B cell (primary cell): ENCODE measurements around the gene CDK13. TPM values are rescaled to one million over a fixed set of nuclear protein-coding genes. Genes with fewer than 3 reads are reported as not detected.
A peak's percentile ranks its signal among the peaks of the same experiment; 100 is the strongest.

Experiments used
- ATAC-seq: fragments of 200-7000 bp; cut with Tn5 transposase; one replicate; pipeline ENCODE4 v1.10.0; 2021; ENCODE audit warnings: low read depth, mild to moderate bottlenecking, moderate number of reproducible peaks, moderate library complexity
- CTCF ChIA-PET: fragments of 350-600 bp; sonication (Branson Sonifier 250); formaldehyde crosslinking; loops from one replicate; lab custom pipeline; 2021; ENCODE audit warnings: antibody characterized with exemption, inconsistent platforms; lab: Charles Lee
- POLR2A ChIA-PET: fragments of 350-600 bp; sonication (Branson Sonifier 250); formaldehyde crosslinking; loops from one replicate; lab custom pipeline; 2021; ENCODE audit warnings: antibody characterized with exemption; lab: Charles Lee
- DNase-seq: peaks from one replicate; pipeline ENCODE4 v3.0.0; 2013
- H2AFZ ChIP-seq: 2 replicates; pipeline ENCODE4 v1.6.1; 2012; ENCODE audit warnings: mild to moderate bottlenecking, low read depth, low read length; ENCODE audit not compliant: insufficient read depth, poor library complexity, severe bottlenecking
- H3K27ac ChIP-seq, 2 donors: 1 replicate in 1 of 2; 2 replicates in 1 of 2; pipeline ENCODE4 v1.5.1; 2012 to 2013; ENCODE audit warnings: low read length in 2 of 2, mild to moderate bottlenecking in 2 of 2, moderate library complexity in 1 of 2
- H3K27me3 ChIP-seq, 4 experiments: fragments of 200-600 bp in 1 of 4; sonication (generic) in 1 of 4; replicated peaks in 1 of 4; 1 replicate in 2 of 4; 2 replicates in 2 of 4; pipeline versions ENCODE4 v1.6.1 to v1.7.0; 2013 to 2016; ENCODE audit warnings: low read length in 3 of 4, mild to moderate bottlenecking in 2 of 4, mixed read lengths in 1 of 4, moderate library complexity in 1 of 4; ENCODE audit not compliant: insufficient read depth in 4 of 4, control insufficient read depth in 3 of 4; ENCODE audit errors: control extremely low read depth in 1 of 4
- H3K36me3 ChIP-seq, 2 experiments: replicated peaks in 1 of 2; 1 replicate in 1 of 2; 2 replicates in 1 of 2; pipeline versions ENCODE4 v1.6.1 to v1.7.1; 2013; ENCODE audit warnings: low read length in 1 of 2; ENCODE audit not compliant: insufficient read depth in 2 of 2, control insufficient read depth in 1 of 2; ENCODE audit errors: control extremely low read depth in 1 of 2, extremely low read depth in 1 of 2
- H3K4me1 ChIP-seq, 2 donors: fragments of 200-600 bp in 1 of 2; sonication (generic) in 1 of 2; 1 replicate in 1 of 2; 2 replicates in 1 of 2; pipeline versions ENCODE4 v1.5.1 to v1.6.1; 2013 to 2017; ENCODE audit warnings: low read length in 2 of 2; ENCODE audit not compliant: control insufficient read depth in 2 of 2, insufficient read depth in 2 of 2
- H3K4me2 ChIP-seq: replicated peaks from 2 replicates; pipeline ENCODE3; 2012; ENCODE audit warnings: mild to moderate bottlenecking, low read depth, low read length; ENCODE audit not compliant: poor library complexity, severe bottlenecking
- H3K4me3 ChIP-seq, 5 experiments: fragments of 200-600 bp in 1 of 5; sonication (generic) in 1 of 5; 1 replicate in 3 of 5; 2 replicates in 2 of 5; pipeline versions ENCODE4 v1.5.1 to v1.7.0; 2011 to 2016; ENCODE audit warnings: low read length in 4 of 5, mild to moderate bottlenecking in 4 of 5, low read depth in 2 of 5, control low read depth in 1 of 5, moderate library complexity in 1 of 5; ENCODE audit not compliant: insufficient read depth in 1 of 5; ENCODE audit errors: control extremely low read depth in 1 of 5, extremely low read depth in 1 of 5
- H3K79me2 ChIP-seq: fragments of 200-600 bp; sonication (generic); one replicate; pipeline ENCODE4 v1.6.0; 2016; ENCODE audit warnings: low read length; ENCODE audit not compliant: control insufficient read depth, insufficient read depth
- H3K9ac ChIP-seq: fragments of 200-600 bp; sonication (generic); 2 replicates; pipeline ENCODE4 v1.6.1; 2017; ENCODE audit warnings: mild to moderate bottlenecking, low read length, moderate library complexity
- H3K9me3 ChIP-seq, 3 donors: one replicate each; pipeline versions ENCODE4 v1.6.1 to v1.7.1; 2013; ENCODE audit warnings: low read length in 2 of 3; ENCODE audit not compliant: control insufficient read depth in 2 of 3, insufficient read depth in 1 of 3; ENCODE audit errors: control extremely low read depth in 1 of 3
- H4K20me1 ChIP-seq: 2 replicates; pipeline ENCODE4 v1.6.0; 2012; ENCODE audit warnings: mild to moderate bottlenecking, low read length; ENCODE audit not compliant: insufficient read depth, control insufficient read depth, poor library complexity, severe bottlenecking
- H3K27ac Mint-ChIP-seq: one replicate; pipeline ENCODE4 v1.8.0; 2021; ENCODE audit warnings: mixed read lengths
- H3K27me3 Mint-ChIP-seq: one replicate; pipeline ENCODE4 v1.8.0; 2021; ENCODE audit warnings: mixed read lengths
- H3K4me1 Mint-ChIP-seq: one replicate; pipeline ENCODE4 v1.8.0; 2021; ENCODE audit warnings: mixed read lengths
- H3K4me3 Mint-ChIP-seq: one replicate; pipeline ENCODE4 v1.8.0; 2021; ENCODE audit warnings: mixed read lengths
- H3K9me3 Mint-ChIP-seq: one replicate; pipeline ENCODE4 v1.8.0; 2022; ENCODE audit warnings: mixed read lengths; ENCODE audit not compliant: insufficient read depth
- CTCF ChIP-seq: fragments of 200-600 bp; IDR thresholded peaks from one replicate; pipeline ENCODE4 v1.8.0; 2022; ENCODE audit warnings: antibody characterized with exemption, mild to moderate bottlenecking
- EZH2 ChIP-seq: IDR thresholded peaks from 2 replicates; pipeline ENCODE4 v1.6.1; 2012; ENCODE audit warnings: borderline replicate concordance, low read depth, mild to moderate bottlenecking, moderate library complexity, low read length; ENCODE audit not compliant: insufficient read depth, poor library complexity, severe bottlenecking
- WGBS: methylation state at CpG from one replicate; pipeline ENCODE4 v1.1.5; 2013; ENCODE audit warnings: missing lambda C conversion rate; ENCODE audit not compliant: insufficient coverage; 5-methylcytosine and 5-hydroxymethylcytosine counted together
- intact Hi-C: fragments of 100-400 bp; cut with micrococcal nuclease; formaldehyde crosslinking; loops from one replicate; pipeline ENCODE4 v1.10.0; 2022
- polyA plus RNA-seq: library from polyadenylated mRNA; depleted of rRNA; stranded (reverse); fragments of >200 nt; gene quantifications from 2 replicates; pipeline ENCODE4 v1.2.3, GENCODE V29; 2012
- total RNA-seq, 2 donors: library from RNA; stranded (reverse); fragments of 120-200 nt in 1 of 2; gene quantifications; 1 replicate in 1 of 2; 2 replicates in 1 of 2; pipeline versions ENCODE4 v1.2.3 to v1.2.4, GENCODE V29; 2013 to 2022

The CDK13 gene
- total and polyA plus RNA-seq, 2 donors (not counting 1 experiment from before 2014, with no cell fraction given): 56.1 to 146 TPM

GRCh38 chr7:40093631-40094350 lies 143.7 kb downstream of the CDK13 start:
- Histone ChIP-seq H3K36me3 (peaks cover 7 to 53% of the 10 kb centered on the region in 2 experiments), H4K20me1 (no peaks in the 10 kb centered on the region), H3K9ac (no peak overlapping the region), H3K27me3 (no peaks in the 10 kb centered on the region), H3K27ac (no peak overlapping the region), H3K4me2 (no peak overlapping the region), H2AFZ (no peak overlapping the region), H3K4me3 (no peak overlapping the region), H3K79me2 (no peaks in the 10 kb centered on the region), H3K9me3 (no peaks in the 10 kb centered on the region), H3K4me1 (no peaks in the 10 kb centered on the region)
- peak overlapping the region; percentile 42 for H3K27ac Mint-ChIP-seq
- CTCF ChIA-PET: no interaction called here
- POLR2A ChIA-PET: no interaction called here
- H3K4me3 Mint-ChIP-seq: no peak overlapping the region
- H3K4me1 Mint-ChIP-seq: peaks cover 2% of the 10 kb centered on the region
- ATAC-seq: no peak
- WGBS: 98% methylated on average over 6 of the region's 8 CpGs
- no peaks in the 10 kb centered on the region for H3K9me3 Mint-ChIP-seq
- no peaks in the 10 kb centered on the region for H3K27me3 Mint-ChIP-seq
- TF ChIP-seq CTCF: no peak
- TF ChIP-seq EZH2: no peak
- intact Hi-C loops: no loop called here
- DNase-seq: no peak

- Histone ChIP-seq H3K27ac (no peak overlapping the region), H3K9ac (no peak overlapping the region), H3K9me3 (no peaks in the 10 kb centered on the region), H4K20me1 (no peaks in the 10 kb centered on the region), H3K4me3 (no peak overlapping the region), H3K4me2 (no peak overlapping the region), H3K79me2 (no peaks in the 10 kb centered on the region), H3K4me1 (no peaks in the 10 kb centered on the region), H3K27me3 (no peaks in the 10 kb centered on the region), H2AFZ (no peak overlapping the region), H3K36me3 (peaks cover 4 to 41% of the 10 kb centered on the region in 2 experiments)
- intact Hi-C loops: no loop called here
- ATAC-seq: no peak
- WGBS: no CpG with 5 or more reads among the region's 1 CpG
- ChIA-PET CTCF (interaction anchor here (0.7 kb wide), 1 partner anchor 40 kb away, joined by 3 read pairs; the partner anchor contains the start of genes MPLKIP and SUGCT), POLR2A (no interaction called here)
- H3K27me3 Mint-ChIP-seq: no peaks in the 10 kb centered on the region
- TF ChIP-seq EZH2 (no peak), CTCF (no peak)
- no peak for DNase-seq
- no peak overlapping the region for H3K27ac Mint-ChIP-seq
- H3K9me3 Mint-ChIP-seq: no peaks in the 10 kb centered on the region
- no peak overlapping the region for H3K4me3 Mint-ChIP-seq
- peaks cover 2% of the 10 kb centered on the region for H3K4me1 Mint-ChIP-seq
These were observed 145.2 kb downstream of the CDK13 start for GRCh38 chr7:40095230-40095629.
